NCI-H1694 treated with DMSO at 0.1 percent for 48 hours (cell line): Measurements from ENCODE around the gene RUBCNL.

Experiments used
- DNase-seq: peaks from one replicate; lab custom pipeline; 2025; lab: John Stamatoyannopoulos, UW

Gene RUBCNL

GRCh38 chr13:46304546-46304945, 82.5 kb downstream of the RUBCNL start:
- no peak for DNase-seq

GRCh38 chr13:46303742-46304385, 83.2 kb downstream of the RUBCNL start:
- DNase-seq = no peak

- DNase-seq = no peak
Measured at GRCh38 chr13:46297361-46297811, 89.7 kb downstream of the RUBCNL start.

GRCh38 chr13:46296921-46297320, 90.1 kb downstream of the RUBCNL start:
- DNase-seq = no peak

GRCh38 chr13:46296115-46296822, 90.8 kb downstream of the RUBCNL start:
- DNase-seq = no peak

- no peak for DNase-seq
Measured at GRCh38 chr13:46295491-46296114, 91.4 kb downstream of the RUBCNL start.

- no peak for DNase-seq
Measured at GRCh38 chr13:46293436-46293835, 93.6 kb downstream of the RUBCNL start.
